Keratinocyte (primary cell): ENCODE data around the gene INSRR.

Experiments used
- EZH2 ChIP-seq: IDR thresholded peaks from one replicate; pipeline ENCODE4 v1.6.1; 2012; ENCODE audit warnings: inconsistent platforms, mild to moderate bottlenecking, low read length, moderate library complexity
- TF ChIP-seq, protein P1 (sequence below), 3 experiments: IDR thresholded peaks in 1 of 3; conservative IDR thresholded peaks in 1 of 3; optimal IDR thresholded peaks in 1 of 3; 2 replicates in 2 of 3; 3 replicates in 1 of 3; pipeline versions ENCODE3 to v1.5.1; 2011; ENCODE audit warnings: low read length in 3 of 3, mild to moderate bottlenecking in 3 of 3, moderate library complexity in 2 of 3, control low read depth in 1 of 3, inconsistent platforms in 1 of 3; ENCODE audit not compliant: insufficient read depth in 2 of 3; ENCODE audit errors: extremely low read depth in 1 of 3

DNA sequence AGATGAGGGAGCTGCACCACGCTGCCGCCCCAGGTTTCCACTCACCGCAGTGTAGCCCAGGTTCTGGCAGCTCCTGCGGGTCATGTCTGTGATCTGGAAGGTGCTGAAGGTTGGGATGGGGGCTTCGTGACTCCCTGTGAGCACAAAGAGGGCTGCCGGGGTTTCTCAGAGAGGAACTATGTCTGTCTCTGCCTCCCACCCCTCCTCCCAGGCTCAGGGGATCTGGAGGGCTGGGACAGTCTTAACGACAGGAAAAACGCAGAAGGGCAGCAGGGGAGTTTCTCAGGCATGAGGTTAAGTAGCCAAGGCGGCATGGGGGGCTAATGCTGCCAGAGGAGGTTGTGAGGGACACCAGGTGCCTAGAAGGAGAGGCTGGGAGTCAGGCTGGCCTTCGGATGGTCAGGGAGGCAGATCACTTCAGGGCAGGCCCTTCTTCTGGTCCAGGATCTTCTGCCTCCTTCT, 42.9 kb downstream of the INSRR start:
- TF ChIP-seq, protein P1, sequence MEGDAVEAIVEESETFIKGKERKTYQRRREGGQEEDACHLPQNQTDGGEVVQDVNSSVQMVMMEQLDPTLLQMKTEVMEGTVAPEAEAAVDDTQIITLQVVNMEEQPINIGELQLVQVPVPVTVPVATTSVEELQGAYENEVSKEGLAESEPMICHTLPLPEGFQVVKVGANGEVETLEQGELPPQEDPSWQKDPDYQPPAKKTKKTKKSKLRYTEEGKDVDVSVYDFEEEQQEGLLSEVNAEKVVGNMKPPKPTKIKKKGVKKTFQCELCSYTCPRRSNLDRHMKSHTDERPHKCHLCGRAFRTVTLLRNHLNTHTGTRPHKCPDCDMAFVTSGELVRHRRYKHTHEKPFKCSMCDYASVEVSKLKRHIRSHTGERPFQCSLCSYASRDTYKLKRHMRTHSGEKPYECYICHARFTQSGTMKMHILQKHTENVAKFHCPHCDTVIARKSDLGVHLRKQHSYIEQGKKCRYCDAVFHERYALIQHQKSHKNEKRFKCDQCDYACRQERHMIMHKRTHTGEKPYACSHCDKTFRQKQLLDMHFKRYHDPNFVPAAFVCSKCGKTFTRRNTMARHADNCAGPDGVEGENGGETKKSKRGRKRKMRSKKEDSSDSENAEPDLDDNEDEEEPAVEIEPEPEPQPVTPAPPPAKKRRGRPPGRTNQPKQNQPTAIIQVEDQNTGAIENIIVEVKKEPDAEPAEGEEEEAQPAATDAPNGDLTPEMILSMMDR (optimal IDR thresholded peaks at IDR 0.05 in 1 of 3, IDR thresholded peaks at IDR 0.05 in 1 of 3, conservative IDR thresholded peaks at IDR 0.05 in 1 of 3; ENCODE audit: extremely low read depth in 1 of 3, insufficient read depth in 2 of 3, low read length in 3 of 3), result no peak
- TF ChIP-seq EZH2, result no peak
